Ureter (tissue), 1 donor: ENCODE results near the gene PDIK1L. TPM values are rescaled to one million over a fixed set of nuclear protein-coding genes. Genes with fewer than 3 reads are reported as not detected.
"Not testable (repeated sequence)": the region's sequence is repeated elsewhere in the genome, so short reads cannot be mapped to it uniquely, and the experiment has no call there.

ENCODE experiments used
- DNase-seq: peaks from one replicate; pipeline ENCODE4 v3.0.0-alpha.2; 2020; ENCODE audit warnings: low spot score
- total RNA-seq: library from RNA; stranded (reverse); gene quantifications from one replicate; pipeline ENCODE4 v1.2.4, GENCODE V29; 2023
- donor health status: DM: yes; HTN: yes; CAD: no.

PDIK1L gene
- total RNA-seq, 1 donor from 2014 or later: 21.8 TPM

- DNase-seq: no peak
Observed at GRCh38 chr1:26090893-26091292, 20.7 kb upstream of the PDIK1L start.

GRCh38 chr1:26092422-26092821, 19.2 kb upstream of the PDIK1L start:
- no peak for DNase-seq

GRCh38 chr1:26093569-26093968, 18.1 kb upstream of the PDIK1L start:
- DNase-seq: not testable (repeated sequence)

- no peak for DNase-seq
Observed at GRCh38 chr1:26094076-26094669, 17.5 kb upstream of the PDIK1L start.

GRCh38 chr1:26094677-26095383, 16.8 kb upstream of the PDIK1L start:
- no peak for DNase-seq

GRCh38 chr1:26096471-26096870, 15.2 kb upstream of the PDIK1L start:
- no peak for DNase-seq

- DNase-seq: no peak
Observed at GRCh38 chr1:26097696-26098095, 13.9 kb upstream of the PDIK1L start.

- no peak for DNase-seq
Observed at GRCh38 chr1:26098602-26099001, 13.0 kb upstream of the PDIK1L start.

- DNase-seq: no peak
Observed at GRCh38 chr1:26099780-26100179, 11.8 kb upstream of the PDIK1L start.

- not testable (repeated sequence) for DNase-seq
Observed at GRCh38 chr1:26100204-26100603, 11.4 kb upstream of the PDIK1L start.

- DNase-seq: no peak
Observed at GRCh38 chr1:26102119-26102518, 9.5 kb upstream of the PDIK1L start.

- no peak for DNase-seq
Observed at GRCh38 chr1:26102526-26102925, 9.1 kb upstream of the PDIK1L start.

- not testable (repeated sequence) for DNase-seq
Observed at GRCh38 chr1:26105226-26105548, 6.4 kb upstream of the PDIK1L start.

GRCh38 chr1:26109229-26110164, 2.1 kb upstream of the PDIK1L start:
- no peak for DNase-seq

GRCh38 chr1:26110731-26111529, 694 bp upstream of the PDIK1L start:
- peak; percentile 70 for DNase-seq

- DNase-seq: no peak
Observed at GRCh38 chr1:26112407-26112775, 767 bp downstream of the PDIK1L start.

- DNase-seq: peak; percentile 37
Observed at GRCh38 chr1:26114165-26114927, 2.7 kb downstream of the PDIK1L start.

- no peak for DNase-seq
Observed at GRCh38 chr1:26119892-26120608, 8.4 kb downstream of the PDIK1L start.

GRCh38 chr1:26121854-26122773, 10.5 kb downstream of the PDIK1L start:
- DNase-seq: no peak
